ENCODE measurements around the gene C10orf143. TPM values are rescaled to one million over a fixed set of nuclear protein-coding genes. Genes with fewer than 3 reads are reported as not detected.

Gene C10orf143
- total and polyA plus RNA-seq, 2 of the 8 experiments (the other 6 are each of a cell fraction or from before 2014, with no cell fraction given), result 1.6 to 2.0 TPM

GRCh38 chr10:130128922-130129321, 18.3 kb upstream of the C10orf143 start:
- Histone ChIP-seq H2AFZ (ENCODE audit: low read length) (no peak overlapping the region), H3K56ac (replicated peaks; ENCODE audit: insufficient read length, low read depth, low read length) (no peak overlapping the region), H3K14ac (ENCODE audit: insufficient read length) (no peak overlapping the region), H3K9ac (replicated peaks in 1 of 4; ENCODE audit: extremely low read depth in 1 of 4, low read depth in 3 of 4, low read length in 3 of 4) (no peak overlapping the region), H3K23ac (ENCODE audit: insufficient read length) (no peak overlapping the region), H3K4me2 (ENCODE audit: insufficient read depth in 1 of 2, low read depth in 2 of 2, low read length in 2 of 2) (no peak overlapping the region; a peak in 1 of 4 replicates), H4K8ac (ENCODE audit: extremely low read depth, insufficient read depth, low read length) (no peak overlapping the region; the same call in 1 of the 2 replicates), H2AK5ac (ENCODE audit: low read depth, low read length) (no peak overlapping the region), H2BK5ac (ENCODE audit: low read depth, low read length) (no peak overlapping the region), H2BK20ac (ENCODE audit: low read length) (no peak overlapping the region), H3K36me3 (ENCODE audit: control insufficient read depth in 2 of 4, insufficient read depth in 4 of 4, low read length in 3 of 4) (no peaks in the 10 kb centered on the region), H2BK120ac (replicated peaks; ENCODE audit: low read depth, low read length) (no peak overlapping the region), H3K23me2 (ENCODE audit: low read depth, low read length) (peaks cover 1% of the 10 kb centered on the region; the same call in 1 of the 2 replicates), H4K20me1 (replicated peaks in 1 of 2; ENCODE audit: control insufficient read depth in 1 of 2, insufficient read depth in 2 of 2, low read length in 2 of 2) (no peaks in the 10 kb centered on the region), H3K79me1 (ENCODE audit: low read depth, low read length) (no peaks in the 10 kb centered on the region), H3K9me3 (ENCODE audit: insufficient read depth in 2 of 2, low read depth in 1 of 2, low read length in 1 of 2) (no peaks in the 10 kb centered on the region), H3K79me2 (ENCODE audit: control insufficient read depth in 1 of 2, insufficient read depth in 2 of 2, low read length in 2 of 2) (no peaks in the 10 kb centered on the region), H3K4ac (replicated peaks; ENCODE audit: insufficient read length, low read depth, low read length) (peak overlapping the region; percentile 57), H3K18ac (ENCODE audit: extremely low read depth, low read length) (no peak overlapping the region), H2BK12ac (ENCODE audit: low read depth, low read length) (peak overlapping the region; percentile 75; the same call in 1 of the 2 replicates), H3K27ac (ENCODE audit: low read depth, low read length) (no peak overlapping the region), H3K4me3 (ENCODE audit: extremely low read depth in 1 of 4, insufficient read depth in 2 of 4, low read depth in 3 of 4, low read length in 4 of 4) (no peak overlapping the region), H4K5ac (ENCODE audit: insufficient read length, low read depth, low read length) (no peak overlapping the region), H3K4me1 (replicated peaks in 1 of 4; ENCODE audit: control insufficient read depth in 3 of 4, insufficient read depth in 4 of 4, low read length in 3 of 4) (peaks cover 2 to 4% (median 3%) of the 10 kb centered on the region in 4 experiments; a peak in 4 of 7 replicates), H4K91ac (replicated peaks; ENCODE audit: insufficient read length, low read length) (no peak overlapping the region), H2BK15ac (ENCODE audit: low read length) (no peak overlapping the region; the same call in 1 of the 2 replicates), H3K27me3 (replicated peaks in 1 of 4; ENCODE audit: control insufficient read depth in 3 of 4, extremely low read depth in 1 of 4, insufficient read depth in 3 of 4, low read length in 3 of 4) (peaks cover 0 to 4% (median 2%) of the 10 kb centered on the region in 4 experiments; a peak in 1 of 7 replicates)
- 87% methylated on average over 20 of the region's 27 CpGs; no CpG with 5 or more reads in 1 of the 2 experiments for WGBS, 2 experiments (ENCODE audit: extremely low coverage in 1 of 2, insufficient coverage in 1 of 2, insufficient read length in 1 of 2, insufficient replicate concordance in 2 of 2, low coverage in 1 of 2, low lambda C conversion rate in 2 of 2, missing lambda C conversion rate in 1 of 2)
- POLR2A ChIA-PET (ENCODE audit: partially characterized antibody), result interaction anchor here (1.9 kb wide), 1 partner anchor 7 kb away, joined by 6 read pairs; the partner anchor contains the start of gene GLRX3
- no peak for DNase-seq (ENCODE audit: low read depth in 1 of 2, low spot score in 2 of 2)
- no peak for FAIRE-seq
- CTCF ChIA-PET (ENCODE audit: partially characterized antibody), result interaction anchor here (1.3 to 4.8 kb wide), 7 partner anchors 8 to 176 kb away, joined by 4 to 31 read pairs (median 12); partner anchors contain the start of genes C10orf143 and GLRX3
- TF ChIP-seq GTF2F1 (IDR thresholded peaks at IDR 0.05; ENCODE audit: borderline replicate concordance, low read depth, low read length) (no peak), BRCA1 (IDR thresholded peaks at IDR 0.05; ENCODE audit: low read depth, low read length) (no peak), JUN (IDR thresholded peaks at IDR 0.05; ENCODE audit: low read depth, low read length) (no peak), HDAC2 (IDR thresholded peaks at IDR 0.05; ENCODE audit: borderline replicate concordance in 1 of 2, low read depth in 2 of 2, low read length in 2 of 2) (no peak), PHF8 (conservative IDR thresholded peaks at IDR 0.05; ENCODE audit: low read depth, low read length) (no peak), RBBP5 (IDR thresholded peaks at IDR 0.05; ENCODE audit: borderline replicate concordance, low read depth, low read length) (no peak), JUND (IDR thresholded peaks at IDR 0.05; ENCODE audit: low read length) (no peak), RNF2 (IDR thresholded peaks at IDR 0.05; ENCODE audit: borderline replicate concordance, low read depth, low read length, missing control alignments, poor library complexity, severe bottlenecking) (no peak), CHD2 (IDR thresholded peaks at IDR 0.05; ENCODE audit: low read length) (no peak), SIX5 (IDR thresholded peaks at IDR 0.05; ENCODE audit: low read depth, low read length) (no peak), BACH1 (IDR thresholded peaks at IDR 0.05; ENCODE audit: low read length) (no peak), SP2 (IDR thresholded peaks at IDR 0.05; ENCODE audit: low read length) (no peak), E2F6 (IDR thresholded peaks at IDR 0.05) (no peak)

All from H1 (cell line).